ENCODE measurements around the gene NOTCH1. TPM values are rescaled to one million over a fixed set of nuclear protein-coding genes. Genes with fewer than 3 reads are reported as not detected.

NOTCH1 gene
- total and polyA plus RNA-seq, 2 of the 13 experiments (the other 11 are each of a cell fraction or from before 2014, with no cell fraction given) = 0.09 to 0.35 TPM

DNA sequence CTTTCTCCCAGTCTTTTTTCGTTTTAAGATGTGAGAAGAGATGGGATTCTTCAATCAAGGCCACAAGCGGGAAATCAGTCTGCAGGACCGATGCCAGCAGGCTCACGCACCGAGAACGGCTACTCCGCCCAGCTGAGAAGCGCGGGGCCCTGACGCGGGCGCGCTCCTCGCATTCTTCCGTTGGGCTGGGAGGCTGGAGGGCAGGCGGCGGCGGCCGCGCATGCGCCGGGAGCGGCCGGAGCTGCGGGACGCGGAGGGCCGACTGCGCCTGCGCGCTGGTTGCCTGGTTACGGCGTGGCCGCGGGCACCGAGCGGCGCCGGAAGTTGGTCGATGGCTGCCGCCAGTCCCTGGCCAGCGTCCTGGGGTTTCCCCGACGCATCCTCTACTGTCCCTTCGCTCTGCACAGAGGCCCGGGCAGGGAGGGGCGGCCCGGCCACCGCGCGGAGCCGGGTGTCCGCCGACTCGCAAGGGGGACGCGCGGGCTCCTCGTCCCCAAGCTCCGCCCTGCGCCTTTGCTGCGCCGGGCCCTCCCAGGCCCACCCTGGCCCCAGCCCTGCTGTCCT lies 62.2 kb downstream of the NOTCH1 start (continued):
- no peak; the same call in 1 of the 2 replicates for TF ChIP-seq ZNF567 (CRISPR knock-in tag; IDR thresholded peaks at IDR 0.05; ENCODE audit: borderline replicate concordance)
- TF ChIP-seq, protein P1, sequence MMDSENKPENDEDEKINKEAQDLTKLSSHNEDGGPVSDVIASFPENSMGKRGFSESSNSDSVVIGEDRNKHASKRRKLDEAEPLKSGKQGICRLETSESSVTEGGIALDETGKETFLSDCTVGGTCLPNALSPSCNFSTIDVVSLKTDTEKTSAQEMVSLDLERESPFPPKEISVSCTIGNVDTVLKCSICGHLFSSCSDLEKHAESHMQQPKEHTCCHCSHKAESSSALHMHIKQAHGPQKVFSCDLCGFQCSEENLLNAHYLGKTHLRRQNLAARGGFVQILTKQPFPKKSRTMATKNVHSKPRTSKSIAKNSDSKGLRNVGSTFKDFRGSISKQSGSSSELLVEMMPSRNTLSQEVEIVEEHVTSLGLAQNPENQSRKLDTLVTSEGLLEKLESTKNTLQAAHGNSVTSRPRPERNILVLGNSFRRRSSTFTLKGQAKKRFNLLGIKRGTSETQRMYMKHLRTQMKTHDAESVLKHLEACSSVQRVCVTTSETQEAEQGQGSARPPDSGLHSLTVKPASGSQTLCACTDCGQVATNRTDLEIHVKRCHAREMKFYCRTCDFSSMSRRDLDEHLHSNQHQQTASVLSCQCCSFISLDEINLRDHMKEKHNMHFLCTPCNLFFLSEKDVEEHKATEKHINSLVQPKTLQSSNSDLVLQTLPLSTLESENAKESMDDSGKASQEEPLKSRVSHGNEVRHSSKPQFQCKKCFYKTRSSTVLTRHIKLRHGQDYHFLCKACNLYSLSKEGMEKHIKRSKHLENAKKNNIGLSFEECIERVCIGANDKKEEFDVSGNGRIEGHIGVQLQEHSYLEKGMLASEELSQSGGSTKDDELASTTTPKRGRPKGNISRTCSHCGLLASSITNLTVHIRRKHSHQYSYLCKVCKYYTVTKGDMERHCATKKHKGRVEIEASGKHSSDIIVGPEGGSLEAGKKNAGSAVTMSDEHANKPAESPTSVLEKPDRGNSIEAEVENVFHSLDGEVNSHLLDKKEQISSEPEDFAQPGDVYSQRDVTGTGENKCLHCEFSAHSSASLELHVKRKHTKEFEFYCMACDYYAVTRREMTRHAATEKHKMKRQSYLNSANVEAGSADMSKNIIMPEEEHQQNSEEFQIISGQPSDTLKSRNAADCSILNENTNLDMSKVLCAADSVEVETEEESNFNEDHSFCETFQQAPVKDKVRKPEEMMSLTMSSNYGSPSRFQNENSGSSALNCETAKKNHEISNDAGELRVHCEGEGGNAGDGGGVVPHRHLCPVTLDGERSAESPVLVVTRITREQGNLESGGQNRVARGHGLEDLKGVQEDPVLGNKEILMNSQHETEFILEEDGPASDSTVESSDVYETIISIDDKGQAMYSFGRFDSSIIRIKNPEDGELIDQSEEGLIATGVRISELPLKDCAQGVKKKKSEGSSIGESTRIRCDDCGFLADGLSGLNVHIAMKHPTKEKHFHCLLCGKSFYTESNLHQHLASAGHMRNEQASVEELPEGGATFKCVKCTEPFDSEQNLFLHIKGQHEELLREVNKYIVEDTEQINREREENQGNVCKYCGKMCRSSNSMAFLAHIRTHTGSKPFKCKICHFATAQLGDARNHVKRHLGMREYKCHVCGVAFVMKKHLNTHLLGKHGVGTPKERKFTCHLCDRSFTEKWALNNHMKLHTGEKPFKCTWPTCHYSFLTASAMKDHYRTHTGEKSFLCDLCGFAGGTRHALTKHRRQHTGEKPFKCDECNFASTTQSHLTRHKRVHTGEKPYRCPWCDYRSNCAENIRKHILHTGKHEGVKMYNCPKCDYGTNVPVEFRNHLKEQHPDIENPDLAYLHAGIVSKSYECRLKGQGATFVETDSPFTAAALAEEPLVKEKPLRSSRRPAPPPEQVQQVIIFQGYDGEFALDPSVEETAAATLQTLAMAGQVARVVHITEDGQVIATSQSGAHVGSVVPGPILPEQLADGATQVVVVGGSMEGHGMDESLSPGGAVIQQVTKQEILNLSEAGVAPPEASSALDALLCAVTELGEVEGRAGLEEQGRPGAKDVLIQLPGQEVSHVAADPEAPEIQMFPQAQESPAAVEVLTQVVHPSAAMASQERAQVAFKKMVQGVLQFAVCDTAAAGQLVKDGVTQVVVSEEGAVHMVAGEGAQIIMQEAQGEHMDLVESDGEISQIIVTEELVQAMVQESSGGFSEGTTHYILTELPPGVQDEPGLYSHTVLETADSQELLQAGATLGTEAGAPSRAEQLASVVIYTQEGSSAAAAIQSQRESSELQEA (CRISPR knock-in tag; IDR thresholded peaks at IDR 0.05; ENCODE audit: not compliant biosample characterization) = no peak
- no peak for TF ChIP-seq SMYD3 (CRISPR knock-in tag; IDR thresholded peaks at IDR 0.05)
- TF ChIP-seq HNRNPL (IDR thresholded peaks at IDR 0.05; ENCODE audit: low read depth, low read length) = no peak
- no peak for TF ChIP-seq SETDB1 (CRISPR knock-in tag; IDR thresholded peaks at IDR 0.05; ENCODE audit: borderline replicate concordance)
- TF ChIP-seq ZNF12 (CRISPR knock-in tag; IDR thresholded peaks at IDR 0.05) = no peak
- peak; percentile 64 for TF ChIP-seq POLR2G (IDR thresholded peaks at IDR 0.05; ENCODE audit: low read depth, low read length)
- peak; percentile 49; the same call in 1 of the 2 replicates for TF ChIP-seq RFX3 (CRISPR knock-in tag; IDR thresholded peaks at IDR 0.05)
- no peak for TF ChIP-seq ZNF350 (CRISPR knock-in tag; IDR thresholded peaks at IDR 0.05; ENCODE audit: borderline replicate concordance, low read depth)
- no peak for TF ChIP-seq KLF9 (CRISPR knock-in tag; IDR thresholded peaks at IDR 0.05; ENCODE audit: low read depth)
- no peak for TF ChIP-seq NR3C1 (CRISPR knock-in tag; IDR thresholded peaks at IDR 0.05)
- TF ChIP-seq ATAD3A (CRISPR knock-in tag; IDR thresholded peaks at IDR 0.05) = no peak
- TF ChIP-seq SKI (IDR thresholded peaks at IDR 0.05; ENCODE audit: partially characterized antibody) = peak; percentile 36
- no peak for TF ChIP-seq HOXA9 (CRISPR knock-in tag; IDR thresholded peaks at IDR 0.05; ENCODE audit: borderline replicate concordance)
- no peak for TF ChIP-seq STAG1 (CRISPR knock-in tag; IDR thresholded peaks at IDR 0.05)
- TF ChIP-seq PRPF4 (IDR thresholded peaks at IDR 0.05; ENCODE audit: low read depth, low read length, poor library complexity, severe bottlenecking) = no peak
- no peak for TF ChIP-seq ZNF44 (CRISPR knock-in tag; IDR thresholded peaks at IDR 0.05)
- peak in 1 of 2 experiments; percentile 73; a peak in 2 of 4 replicates for TF ChIP-seq POLR2A (IDR thresholded peaks at IDR 0.05; ENCODE audit: insufficient read depth in 1 of 2, low read depth in 2 of 2, low read length in 2 of 2)
- no peak for TF ChIP-seq ZNF101 (CRISPR knock-in tag; IDR thresholded peaks at IDR 0.05; ENCODE audit: borderline replicate concordance, low read depth)
- no peak for TF ChIP-seq NFKBIZ (CRISPR knock-in tag; IDR thresholded peaks at IDR 0.05)
- TF ChIP-seq ZNF224 (CRISPR knock-in tag; IDR thresholded peaks at IDR 0.05) = no peak
- TF ChIP-seq MAF1 (CRISPR knock-in tag; IDR thresholded peaks at IDR 0.05; ENCODE audit: borderline replicate concordance) = no peak
- TF ChIP-seq, protein P2, sequence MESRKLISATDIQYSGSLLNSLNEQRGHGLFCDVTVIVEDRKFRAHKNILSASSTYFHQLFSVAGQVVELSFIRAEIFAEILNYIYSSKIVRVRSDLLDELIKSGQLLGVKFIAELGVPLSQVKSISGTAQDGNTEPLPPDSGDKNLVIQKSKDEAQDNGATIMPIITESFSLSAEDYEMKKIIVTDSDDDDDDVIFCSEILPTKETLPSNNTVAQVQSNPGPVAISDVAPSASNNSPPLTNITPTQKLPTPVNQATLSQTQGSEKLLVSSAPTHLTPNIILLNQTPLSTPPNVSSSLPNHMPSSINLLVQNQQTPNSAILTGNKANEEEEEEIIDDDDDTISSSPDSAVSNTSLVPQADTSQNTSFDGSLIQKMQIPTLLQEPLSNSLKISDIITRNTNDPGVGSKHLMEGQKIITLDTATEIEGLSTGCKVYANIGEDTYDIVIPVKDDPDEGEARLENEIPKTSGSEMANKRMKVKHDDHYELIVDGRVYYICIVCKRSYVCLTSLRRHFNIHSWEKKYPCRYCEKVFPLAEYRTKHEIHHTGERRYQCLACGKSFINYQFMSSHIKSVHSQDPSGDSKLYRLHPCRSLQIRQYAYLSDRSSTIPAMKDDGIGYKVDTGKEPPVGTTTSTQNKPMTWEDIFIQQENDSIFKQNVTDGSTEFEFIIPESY (CRISPR knock-in tag; IDR thresholded peaks at IDR 0.05) = no peak
